T-helper 1 cell (primary cell): ENCODE measurements around the gene MEX3A.
"Not testable (repeated sequence)": the region's sequence is repeated elsewhere in the genome, so short reads cannot be mapped to it uniquely, and the experiment has no call there.

ENCODE experiments used
- DNase-seq, 5 donors: peaks; one replicate each; pipeline ENCODE4 v3.0.0-alpha.2; 2012 to 2020

The MEX3A gene

DNA sequence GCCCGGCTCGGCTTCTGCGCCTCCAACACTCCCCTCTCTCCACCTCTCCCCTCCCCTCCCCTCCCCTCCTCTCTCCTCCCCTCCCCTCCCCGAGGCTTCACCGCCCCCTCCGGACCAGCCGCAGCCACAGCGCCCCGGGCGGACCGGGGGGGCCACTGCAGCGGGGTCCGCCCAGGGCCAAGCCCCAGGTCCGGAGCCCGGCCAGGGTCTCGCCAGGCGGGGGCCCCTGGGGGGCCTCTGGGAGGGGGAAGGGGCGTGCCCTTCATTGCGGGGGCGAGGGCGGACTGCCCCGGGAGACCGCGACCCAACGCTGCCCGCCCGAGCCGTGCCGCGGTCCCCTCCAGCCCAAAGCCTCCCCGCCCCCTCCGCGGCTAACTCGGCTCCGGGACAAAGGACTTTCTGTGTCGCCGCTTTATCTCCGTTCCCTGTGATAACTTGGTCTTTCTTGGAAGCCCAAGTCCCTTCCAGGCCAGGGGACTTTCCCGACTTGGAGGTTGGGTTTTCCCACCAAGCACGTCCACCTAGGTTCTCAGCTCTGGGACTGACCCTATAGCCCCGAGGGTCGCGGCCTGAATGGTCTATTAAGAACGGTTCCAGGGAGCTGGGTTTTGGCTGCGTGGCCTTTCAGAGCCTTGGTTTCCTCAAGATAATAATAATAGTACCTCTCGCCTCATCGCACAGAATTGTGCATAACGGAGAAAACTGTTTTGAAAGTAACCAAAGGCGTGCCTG, 28.3 kb downstream of the MEX3A start, which contains the start of gene UBQLN4:
Gene UBQLN4 (minus strand): TSS at position 31 of the 732 bp plus-strand sequence. CDS start 97 bp downstream, outside the sequence.
- peak; percentile 74 to 85 (median 81) for DNase-seq

GRCh38 chr1:156052862-156053767, 29.1 kb downstream of the MEX3A start:
- DNase-seq: peak; percentile 59 to 70 (median 61)

GRCh38 chr1:156051011-156051725, 31.1 kb downstream of the MEX3A start:
- no peak for DNase-seq

- DNase-seq: no peak
Observed at GRCh38 chr1:156050376-156050775, 31.9 kb downstream of the MEX3A start.

GRCh38 chr1:156048663-156049258, 33.5 kb downstream of the MEX3A start:
- no peak for DNase-seq

DNA sequence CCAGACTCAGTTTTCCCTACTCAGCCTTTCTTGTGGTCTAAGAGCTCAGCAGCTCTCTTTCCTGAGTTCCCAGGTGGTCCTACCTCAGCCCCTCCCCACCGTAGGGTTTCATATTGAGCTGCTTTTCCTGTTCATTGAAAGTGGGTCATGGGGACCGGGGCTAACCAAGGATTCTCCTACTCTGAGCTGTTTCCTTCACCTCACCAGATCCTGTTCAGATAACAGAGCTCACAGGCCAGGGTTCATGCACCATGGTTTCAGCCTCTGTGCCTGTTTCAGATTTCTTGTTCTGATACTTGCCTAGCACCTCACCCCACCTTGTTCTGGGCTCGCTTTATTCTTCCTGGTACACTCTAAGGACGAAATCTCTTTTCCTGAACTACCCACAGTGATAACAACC, 37.2 kb downstream of the MEX3A start:
- DNase-seq: peak in 1 of 5 donors; percentile 32

DNA sequence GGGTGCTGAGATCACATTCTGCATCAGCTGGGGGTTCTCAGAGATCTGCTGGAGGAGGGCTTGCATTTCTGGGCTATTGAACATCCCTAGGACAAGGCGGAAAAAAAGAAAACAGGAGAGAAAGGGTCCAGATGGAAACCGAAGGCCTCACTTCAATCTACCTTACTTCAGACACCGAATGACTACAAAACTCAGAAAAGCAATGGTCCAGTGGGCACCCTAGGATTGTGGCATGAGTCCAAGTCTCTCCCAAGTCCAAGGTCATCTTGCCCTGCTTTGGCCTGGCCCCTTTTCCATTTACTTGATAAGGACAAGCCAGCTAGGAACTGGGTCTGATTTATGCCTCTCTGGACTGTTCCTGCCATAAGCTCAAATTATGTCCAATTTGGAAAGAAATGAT, 39.4 kb downstream of the MEX3A start:
- no peak for DNase-seq

GRCh38 chr1:156034991-156035390, 47.3 kb downstream of the MEX3A start:
- not testable (repeated sequence) for DNase-seq

- no peak for DNase-seq
Observed at GRCh38 chr1:156033011-156033410, 49.3 kb downstream of the MEX3A start.

DNA sequence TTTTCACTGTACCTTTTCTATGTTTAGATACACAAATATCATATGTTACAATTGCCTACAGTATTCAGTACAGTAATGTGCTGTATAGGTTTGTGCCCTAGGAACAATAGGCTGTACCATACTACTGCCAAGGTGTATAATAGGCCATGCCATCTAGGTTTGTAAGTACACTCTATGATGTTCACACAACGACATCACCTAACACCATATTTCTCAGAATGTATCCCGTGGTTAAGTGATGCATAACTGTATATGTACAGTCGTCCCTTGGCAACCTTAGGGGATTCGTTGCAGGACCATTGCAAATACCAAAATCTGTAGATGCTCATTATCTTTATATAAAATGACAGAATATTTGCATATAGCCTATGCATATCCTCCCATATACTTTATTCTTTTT, 55.7 kb downstream of the MEX3A start:
- no peak for DNase-seq

DNA sequence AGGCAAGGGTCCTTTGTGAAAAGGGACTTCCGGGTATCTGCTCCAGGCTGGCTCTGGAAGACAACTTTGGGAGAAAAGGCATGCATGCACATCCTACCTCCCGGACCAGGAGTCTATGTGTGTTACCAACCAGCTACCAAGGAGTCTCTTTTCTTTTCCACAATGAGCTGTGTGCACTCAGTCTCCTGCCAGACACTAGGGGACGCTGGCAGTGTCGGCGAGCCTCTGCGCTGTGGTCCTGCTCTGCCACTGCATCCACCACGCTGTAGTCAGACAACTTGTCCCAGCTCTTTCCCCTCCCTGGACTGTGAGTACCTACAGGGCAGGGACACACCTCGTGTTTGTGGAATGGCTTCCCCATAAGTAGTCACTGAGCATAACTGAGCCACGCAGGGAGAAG, 56.4 kb downstream of the MEX3A start:
- peak in 2 of 5 donors; percentile 10 to 47 for DNase-seq

DNA sequence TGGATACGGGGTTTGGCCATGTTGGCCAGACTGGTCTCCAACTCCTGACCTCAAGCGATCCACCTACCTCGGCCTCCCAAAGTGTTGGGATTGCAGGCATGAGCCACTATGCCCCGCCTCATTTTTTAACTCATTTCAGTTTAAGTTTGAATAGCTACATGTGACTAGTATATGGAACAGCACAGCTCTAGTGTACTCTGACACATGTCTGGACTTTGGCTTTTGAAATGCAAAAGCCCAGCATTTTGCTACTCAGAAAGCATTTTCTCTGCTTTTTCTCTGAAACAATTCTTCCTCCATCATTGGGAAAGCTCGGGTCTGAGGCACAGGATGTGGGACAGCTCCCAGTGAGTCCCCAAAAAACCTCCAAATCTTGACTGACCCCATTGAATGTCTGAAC, 57.5 kb downstream of the MEX3A start:
- DNase-seq: no peak
